ENCODE data around the gene NUDT3. TPM values are rescaled to one million over a fixed set of nuclear protein-coding genes. Genes with fewer than 3 reads are reported as not detected.

NUDT3 gene
- total RNA-seq, 1 donor from 2014 or later = 16.7 TPM

DNA sequence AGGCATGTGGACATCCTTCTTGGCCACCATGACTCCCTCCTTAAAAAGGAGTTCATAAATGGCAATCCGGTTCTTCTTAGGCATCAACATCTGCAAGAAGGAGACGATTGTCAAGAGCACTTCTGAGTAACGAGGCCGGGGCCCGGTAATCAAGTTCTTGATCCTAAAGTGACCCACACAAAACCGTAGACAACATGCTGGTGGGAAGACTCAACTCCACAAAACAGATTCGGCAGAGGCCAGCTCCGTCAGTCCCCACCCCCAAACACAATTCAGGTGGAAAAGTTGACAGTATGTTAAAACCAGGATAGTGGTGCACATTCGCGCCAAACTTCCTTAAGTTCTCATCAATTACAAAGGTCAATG is 32.6 kb upstream of the NUDT3 start:
- Histone ChIP-seq H3K9ac (ENCODE audit: low read length) (peak overlapping the region; percentile 98), H2AFZ (ENCODE audit: low read depth, low read length) (peak overlapping the region; percentile 55), H3K79me2 (ENCODE audit: insufficient read depth, low read length) (peaks cover 53% of the 10 kb centered on the region), H4K20me1 (ENCODE audit: insufficient read depth, low read length) (peaks cover 52% of the 10 kb centered on the region), H3K27ac (ENCODE audit: low read depth, low read length) (peak overlapping the region; percentile 84), H3K4me1 (ENCODE audit: insufficient read depth, low read length) (peaks cover 19% of the 10 kb centered on the region), H3K9me3 (ENCODE audit: insufficient read depth, low read depth, low read length) (no peaks in the 10 kb centered on the region), H3K4me3 (ENCODE audit: insufficient read depth, low read depth, low read length) (peak overlapping the region; percentile 86), H3K4me2 (ENCODE audit: low read length) (peak overlapping the region; percentile 84), H3K27me3 (ENCODE audit: insufficient read depth, low read length) (no peaks in the 10 kb centered on the region), H3K36me3 (ENCODE audit: insufficient read depth, low read length) (peaks cover 33% of the 10 kb centered on the region)
- Mint-ChIP-seq H3K36me3 (ENCODE audit: low read depth, unreplicated experiment) (peaks cover 14% of the 10 kb centered on the region), H3K4me3 (ENCODE audit: unreplicated experiment) (peak overlapping the region; percentile 98), H3K4me1 (ENCODE audit: low read depth, unreplicated experiment) (peaks cover 18% of the 10 kb centered on the region), H3K27me3 (ENCODE audit: low read depth, unreplicated experiment) (no peaks in the 10 kb centered on the region), H3K27ac (ENCODE audit: unreplicated experiment) (peak overlapping the region; percentile 99), H3K9me3 (ENCODE audit: unreplicated experiment) (no peaks in the 10 kb centered on the region)
- DNase-seq (ENCODE audit: low read depth) (peak; percentile 4), FAIRE-seq (no peak)
- no peak for TF ChIP-seq EZH2 (IDR thresholded peaks at IDR 0.05; ENCODE audit: insufficient read depth, low read length)
- TF ChIP-seq, protein P1, sequence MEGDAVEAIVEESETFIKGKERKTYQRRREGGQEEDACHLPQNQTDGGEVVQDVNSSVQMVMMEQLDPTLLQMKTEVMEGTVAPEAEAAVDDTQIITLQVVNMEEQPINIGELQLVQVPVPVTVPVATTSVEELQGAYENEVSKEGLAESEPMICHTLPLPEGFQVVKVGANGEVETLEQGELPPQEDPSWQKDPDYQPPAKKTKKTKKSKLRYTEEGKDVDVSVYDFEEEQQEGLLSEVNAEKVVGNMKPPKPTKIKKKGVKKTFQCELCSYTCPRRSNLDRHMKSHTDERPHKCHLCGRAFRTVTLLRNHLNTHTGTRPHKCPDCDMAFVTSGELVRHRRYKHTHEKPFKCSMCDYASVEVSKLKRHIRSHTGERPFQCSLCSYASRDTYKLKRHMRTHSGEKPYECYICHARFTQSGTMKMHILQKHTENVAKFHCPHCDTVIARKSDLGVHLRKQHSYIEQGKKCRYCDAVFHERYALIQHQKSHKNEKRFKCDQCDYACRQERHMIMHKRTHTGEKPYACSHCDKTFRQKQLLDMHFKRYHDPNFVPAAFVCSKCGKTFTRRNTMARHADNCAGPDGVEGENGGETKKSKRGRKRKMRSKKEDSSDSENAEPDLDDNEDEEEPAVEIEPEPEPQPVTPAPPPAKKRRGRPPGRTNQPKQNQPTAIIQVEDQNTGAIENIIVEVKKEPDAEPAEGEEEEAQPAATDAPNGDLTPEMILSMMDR (IDR thresholded peaks at IDR 0.05; ENCODE audit: insufficient read depth, low read depth, low read length) = no peak

DNA sequence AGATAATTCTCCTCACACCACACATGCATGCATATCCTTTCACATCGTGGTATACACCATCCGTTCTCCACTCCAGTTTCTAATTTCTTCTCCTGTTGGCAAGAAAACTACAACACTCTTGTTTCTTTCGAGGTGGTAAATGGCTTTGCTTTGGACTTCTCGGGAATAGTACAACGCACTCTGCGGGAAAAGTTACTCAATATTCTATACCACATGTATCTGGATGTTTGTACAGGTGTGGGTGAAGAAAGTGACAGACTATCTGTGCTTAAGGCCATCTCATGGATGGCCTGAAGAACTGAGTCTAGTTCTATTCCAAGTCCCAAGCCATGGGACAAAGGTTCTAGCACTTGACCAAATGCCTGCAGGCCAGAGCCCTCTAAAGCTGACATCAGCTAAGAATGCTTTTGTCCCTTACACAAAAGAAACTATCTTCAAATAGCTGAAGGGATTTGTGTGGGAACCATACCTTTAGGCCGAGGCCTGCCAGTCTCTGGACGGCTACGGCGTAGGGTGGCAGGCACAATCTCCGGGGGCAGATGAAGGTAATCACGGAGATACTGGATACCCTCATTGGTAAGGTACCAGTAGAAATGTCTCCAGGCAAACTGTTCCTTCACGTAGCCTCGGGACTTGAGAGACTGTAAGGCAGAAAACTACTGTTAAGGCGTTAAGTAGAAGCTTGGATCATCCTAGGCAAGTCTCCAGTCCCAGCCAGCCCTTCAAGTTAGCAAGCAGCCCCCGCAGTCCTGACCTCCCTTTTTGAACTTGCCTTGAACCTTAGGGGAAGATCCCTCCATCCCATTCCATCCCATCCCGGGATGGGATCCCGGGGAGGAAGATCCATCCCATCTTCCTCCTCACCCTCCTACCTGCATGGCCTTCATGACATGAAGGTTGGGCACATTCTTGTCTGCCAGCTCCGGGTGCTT is 32.0 kb upstream of the NUDT3 start:
- no peak for TF ChIP-seq EZH2 (IDR thresholded peaks at IDR 0.05; ENCODE audit: insufficient read depth, low read length)
- TF ChIP-seq, protein P1 (IDR thresholded peaks at IDR 0.05; ENCODE audit: insufficient read depth, low read depth, low read length) = no peak
- Histone ChIP-seq H3K4me1 (ENCODE audit: insufficient read depth, low read length) (peaks cover 19% of the 10 kb centered on the region), H2AFZ (ENCODE audit: low read depth, low read length) (no peak overlapping the region), H3K4me3 (ENCODE audit: insufficient read depth, low read depth, low read length) (peak overlapping the region; percentile 86), H3K36me3 (ENCODE audit: insufficient read depth, low read length) (peaks cover 37% of the 10 kb centered on the region), H3K9me3 (ENCODE audit: insufficient read depth, low read depth, low read length) (no peaks in the 10 kb centered on the region), H3K27ac (ENCODE audit: low read depth, low read length) (peak overlapping the region; percentile 84), H3K4me2 (ENCODE audit: low read length) (peak overlapping the region; percentile 84), H3K27me3 (ENCODE audit: insufficient read depth, low read length) (no peaks in the 10 kb centered on the region), H4K20me1 (ENCODE audit: insufficient read depth, low read length) (peaks cover 59% of the 10 kb centered on the region), H3K9ac (ENCODE audit: low read length) (peak overlapping the region; percentile 98), H3K79me2 (ENCODE audit: insufficient read depth, low read length) (peaks cover 59% of the 10 kb centered on the region)
- Mint-ChIP-seq H3K36me3 (ENCODE audit: low read depth, unreplicated experiment) (peaks cover 14% of the 10 kb centered on the region), H3K4me1 (ENCODE audit: low read depth, unreplicated experiment) (peaks cover 18% of the 10 kb centered on the region), H3K27ac (ENCODE audit: unreplicated experiment) (peak overlapping the region; percentile 99), H3K4me3 (ENCODE audit: unreplicated experiment) (peak overlapping the region; percentile 98), H3K27me3 (ENCODE audit: low read depth, unreplicated experiment) (no peaks in the 10 kb centered on the region), H3K9me3 (ENCODE audit: unreplicated experiment) (no peaks in the 10 kb centered on the region)
- DNase-seq (ENCODE audit: low read depth) = no peak
- FAIRE-seq = no peak

DNA sequence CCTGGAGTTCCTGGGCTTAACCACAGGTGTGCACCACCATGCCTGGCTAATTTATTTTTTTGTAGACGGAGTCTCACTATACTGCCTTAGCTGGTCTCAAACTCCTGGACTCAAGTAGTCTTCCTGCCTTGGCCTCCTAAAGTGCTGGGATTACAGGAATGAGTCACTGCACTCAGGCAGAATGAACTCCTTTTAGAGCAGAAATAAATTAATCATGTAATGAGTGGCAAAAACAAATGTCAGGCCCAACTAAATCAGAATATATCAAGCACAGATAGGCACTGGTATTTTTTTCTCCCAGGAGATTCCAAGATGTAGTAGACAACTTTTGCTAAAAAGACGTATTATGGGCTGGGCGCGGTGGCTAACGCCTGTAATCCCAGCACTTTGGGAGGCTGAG is 30.8 kb upstream of the NUDT3 start:
- FAIRE-seq = no peak
- H3K4me1 Mint-ChIP-seq (ENCODE audit: low read depth, unreplicated experiment) = peaks cover 18% of the 10 kb centered on the region
- no peaks in the 10 kb centered on the region for H3K9me3 Mint-ChIP-seq (ENCODE audit: unreplicated experiment)
- Histone ChIP-seq H3K27me3 (ENCODE audit: insufficient read depth, low read length) (no peaks in the 10 kb centered on the region), H2AFZ (ENCODE audit: low read depth, low read length) (no peak overlapping the region), H3K9me3 (ENCODE audit: insufficient read depth, low read depth, low read length) (no peaks in the 10 kb centered on the region), H3K36me3 (ENCODE audit: insufficient read depth, low read length) (peaks cover 46% of the 10 kb centered on the region), H3K27ac (ENCODE audit: low read depth, low read length) (no peak overlapping the region), H3K4me3 (ENCODE audit: insufficient read depth, low read depth, low read length) (no peak overlapping the region), H3K79me2 (ENCODE audit: insufficient read depth, low read length) (peaks cover 61% of the 10 kb centered on the region), H3K9ac (ENCODE audit: low read length) (peak overlapping the region; percentile 98), H4K20me1 (ENCODE audit: insufficient read depth, low read length) (peaks cover 66% of the 10 kb centered on the region), H3K4me1 (ENCODE audit: insufficient read depth, low read length) (peaks cover 19% of the 10 kb centered on the region), H3K4me2 (ENCODE audit: low read length) (peak overlapping the region; percentile 84)
- H3K36me3 Mint-ChIP-seq (ENCODE audit: low read depth, unreplicated experiment) = peaks cover 20% of the 10 kb centered on the region
- TF ChIP-seq, protein P1 (IDR thresholded peaks at IDR 0.05; ENCODE audit: insufficient read depth, low read depth, low read length) = no peak
- no peak for TF ChIP-seq EZH2 (IDR thresholded peaks at IDR 0.05; ENCODE audit: insufficient read depth, low read length)
- DNase-seq (ENCODE audit: low read depth) = peak; percentile 36
- peak overlapping the region; percentile 78 for H3K4me3 Mint-ChIP-seq (ENCODE audit: unreplicated experiment)
- H3K27ac Mint-ChIP-seq (ENCODE audit: unreplicated experiment) = peak overlapping the region; percentile 72
- H3K27me3 Mint-ChIP-seq (ENCODE audit: low read depth, unreplicated experiment) = no peaks in the 10 kb centered on the region

Measured in astrocyte (in vitro differentiated cells and primary cell).